NK-92 (cell line): Measurements from ENCODE around the gene SEMA3B.
"Not testable (repeated sequence)": the region's sequence is repeated elsewhere in the genome, so short reads cannot be mapped to it uniquely, and the experiment has no call there.

Experiments
- DNase-seq: peaks from one replicate; lab custom pipeline; 2025; ENCODE audit not compliant: unreplicated experiment; lab: John Stamatoyannopoulos, UW

SEMA3B gene

DNA sequence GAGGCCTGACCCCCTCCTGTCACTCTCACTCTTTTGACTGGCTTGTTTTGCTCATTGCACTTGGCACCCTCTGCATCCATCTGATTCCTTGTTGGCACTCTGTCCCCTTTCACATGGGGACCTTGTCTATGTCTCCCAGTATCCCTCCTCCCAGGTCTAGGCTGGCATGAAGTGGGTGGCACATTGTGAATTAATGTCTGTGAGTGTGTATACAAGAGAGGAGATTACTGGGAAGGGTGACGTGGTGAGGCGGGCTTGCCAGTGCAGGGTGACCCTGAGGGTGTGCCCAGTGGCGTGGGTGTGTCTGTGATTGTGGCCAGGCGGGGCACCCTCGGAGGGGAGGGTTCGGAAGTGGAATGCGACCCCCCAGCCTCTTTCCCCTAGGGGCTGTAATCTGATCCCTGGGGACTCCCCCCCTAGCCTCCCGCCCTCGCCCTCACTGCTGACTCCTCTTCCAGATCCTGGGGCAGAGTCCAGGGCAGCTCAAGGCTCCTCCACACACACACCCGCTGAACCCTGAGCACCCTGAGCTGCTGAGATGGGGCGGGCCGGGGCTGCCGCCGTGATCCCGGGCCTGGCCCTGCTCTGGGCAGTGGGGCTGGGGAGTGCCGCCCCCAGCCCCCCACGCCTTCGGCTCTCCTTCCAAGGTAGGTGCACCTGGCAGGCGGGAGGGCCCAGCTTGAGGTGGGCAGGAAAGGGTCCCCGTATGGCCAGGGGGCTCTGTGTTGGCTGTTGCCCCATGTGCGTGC is at the start of gene SEMA3B:
Gene SEMA3B, plus strand, starts transcription at position 445 of the 749 bp plus-strand sequence. Its CDS starts 94 bp downstream, at position 539.
- no peak for DNase-seq

DNA sequence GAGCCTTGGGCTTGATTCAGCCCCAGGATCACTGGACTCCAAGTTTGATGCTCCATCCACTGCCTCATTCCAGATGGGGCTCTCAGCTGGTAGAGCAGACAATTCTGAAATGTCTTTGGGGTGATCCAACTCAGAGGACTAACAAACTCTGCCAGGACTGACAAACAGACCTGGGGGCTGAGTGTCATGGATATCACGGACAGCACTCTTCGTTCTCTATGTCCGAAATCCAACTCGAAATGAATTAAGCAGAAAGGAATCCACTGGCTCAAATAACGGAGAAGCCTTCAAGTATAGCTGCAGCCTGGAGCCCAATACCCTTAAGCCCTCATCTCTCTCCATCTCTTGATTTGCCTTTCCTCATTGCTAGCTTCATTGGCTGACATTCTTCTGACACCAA is 49.7 kb upstream of the SEMA3B start:
- no peak for DNase-seq

DNA sequence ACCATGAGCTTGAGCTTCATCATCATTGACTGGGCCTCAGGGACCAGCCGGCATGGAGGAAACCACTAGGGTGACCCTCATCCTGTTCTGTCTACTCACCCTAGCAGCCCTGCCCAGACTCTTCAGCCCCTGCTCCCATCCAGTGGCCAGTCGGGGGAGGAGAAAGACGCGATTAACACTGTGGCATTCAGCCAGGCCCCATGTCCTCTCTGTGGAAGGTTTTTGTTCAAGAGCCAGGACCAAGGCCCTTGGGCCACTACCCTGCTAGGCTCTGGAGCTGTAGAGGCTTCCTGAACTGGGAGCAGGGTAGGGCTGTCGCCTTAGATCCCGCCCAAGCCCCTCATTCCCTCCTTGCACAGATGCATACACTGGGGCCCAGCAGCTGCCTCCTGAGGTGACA is 48.8 kb upstream of the SEMA3B start:
- no peak for DNase-seq

DNA sequence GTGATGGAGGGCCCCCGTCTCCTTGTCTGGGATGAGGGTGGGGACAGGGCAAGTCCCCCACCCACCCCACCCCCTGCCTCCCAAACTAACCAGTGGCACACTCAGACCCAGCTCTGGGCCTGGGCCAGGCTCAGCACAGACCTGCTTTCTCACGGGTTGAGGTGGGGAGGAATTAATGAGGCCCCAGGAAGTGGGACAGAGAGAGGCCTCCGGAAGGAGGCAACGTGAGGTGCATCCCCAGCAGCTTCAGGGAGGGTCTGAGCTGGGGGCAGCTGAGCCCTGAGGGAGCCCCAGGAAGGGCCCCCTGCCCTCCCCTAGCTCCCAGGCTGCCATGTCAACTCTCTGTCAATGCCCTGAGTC is 47.9 kb upstream of the SEMA3B start:
- DNase-seq, result no peak

DNA sequence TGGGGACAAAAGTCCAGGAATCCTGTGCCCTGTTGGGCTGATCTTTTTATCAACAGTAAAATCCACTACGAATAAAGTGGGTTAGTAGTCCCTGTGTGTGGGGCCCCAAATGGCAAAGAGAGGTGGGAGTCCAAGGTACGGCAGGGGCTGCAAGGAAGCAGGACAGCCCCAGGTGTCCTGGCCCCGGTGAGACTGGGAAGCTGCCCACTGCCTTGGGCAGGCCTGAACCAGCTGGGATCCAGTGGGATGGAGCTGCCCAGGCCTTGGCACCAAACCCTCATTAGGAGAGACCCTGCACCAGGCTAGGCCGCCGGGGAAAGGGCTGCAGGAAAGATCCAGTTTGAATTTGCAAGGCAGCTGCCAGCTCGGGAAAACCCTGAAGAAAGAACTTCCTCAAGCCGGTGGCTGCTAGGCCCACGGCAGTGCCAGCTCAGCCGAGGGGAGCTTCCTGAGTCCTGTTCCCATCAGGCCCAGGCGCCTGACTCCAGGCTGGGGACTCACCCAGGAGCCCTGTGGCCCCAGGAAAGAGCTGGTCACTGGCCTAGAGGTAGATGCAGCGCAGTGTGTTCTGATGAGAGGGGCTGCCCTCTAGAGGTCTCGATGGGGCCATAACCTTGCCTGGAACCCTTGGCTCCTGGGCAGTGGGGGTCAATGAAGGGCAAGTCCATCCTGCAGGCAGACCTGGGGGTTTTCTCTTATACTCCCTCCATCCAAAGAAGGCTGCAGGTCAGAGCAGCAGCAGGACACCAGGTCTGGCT is 47.4 kb upstream of the SEMA3B start:
- no peak for DNase-seq

DNA sequence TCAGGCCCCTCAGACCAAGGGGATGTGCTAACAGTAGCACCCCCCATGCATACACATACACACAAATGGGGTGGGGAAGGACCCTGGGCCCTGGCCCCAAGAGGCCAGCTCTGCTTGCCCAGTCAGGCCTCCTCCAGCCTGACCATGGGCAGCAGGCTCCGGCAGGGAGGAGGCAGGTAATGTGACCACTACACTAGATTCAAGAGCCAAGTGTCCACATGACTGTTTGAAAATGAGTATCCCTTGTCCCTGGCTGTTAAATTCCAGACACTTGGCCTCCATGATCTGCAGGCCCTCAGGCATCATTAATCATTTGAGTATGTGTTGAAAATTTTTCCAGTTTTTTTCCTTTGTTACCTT is 46.8 kb upstream of the SEMA3B start:
- DNase-seq, result no peak

DNA sequence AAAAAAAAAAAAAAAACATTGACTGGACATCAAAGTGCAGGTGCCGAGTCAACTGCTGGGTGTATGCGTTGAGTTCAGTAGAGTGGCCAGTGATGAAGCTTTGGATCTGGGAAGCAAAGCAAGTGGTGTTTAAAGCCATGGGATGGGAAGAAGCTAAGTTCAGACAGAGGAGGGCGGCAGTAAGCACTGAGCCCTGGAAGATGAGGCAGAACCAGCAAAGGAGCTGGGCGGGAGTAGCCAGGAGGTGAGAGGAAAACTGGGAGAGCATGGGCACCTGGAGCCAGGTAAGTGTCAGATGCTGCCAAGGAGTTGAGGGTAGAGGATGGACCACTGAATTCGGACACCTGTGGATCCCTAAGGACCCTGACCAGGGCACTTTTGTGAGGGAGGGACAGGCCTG is 44.3 kb upstream of the SEMA3B start:
- no peak for DNase-seq

DNA sequence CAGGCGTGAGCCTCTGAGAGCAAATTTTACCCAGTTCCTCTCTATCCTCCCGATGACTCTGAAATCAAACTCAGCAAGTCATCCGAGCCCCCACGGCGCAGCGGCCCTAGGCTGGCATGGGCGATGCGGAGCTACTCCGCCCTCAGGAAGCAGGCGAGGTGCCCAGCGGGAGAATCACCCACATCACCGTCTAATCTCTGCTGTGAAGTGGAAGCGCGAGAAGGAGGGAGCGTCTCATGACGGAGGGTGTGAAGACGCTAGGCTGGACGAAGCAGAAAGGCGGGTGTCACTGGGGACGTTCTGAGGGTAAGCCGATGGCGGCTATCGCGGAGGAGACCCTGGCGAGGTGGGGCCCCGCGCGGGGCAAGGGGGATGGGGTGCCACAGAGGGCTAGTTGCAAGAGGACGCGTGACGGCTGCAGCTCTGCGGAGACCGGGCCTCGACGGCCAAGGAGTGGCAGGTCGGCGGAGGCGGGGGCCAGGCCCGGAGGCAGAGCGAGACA is 42.0 kb upstream of the SEMA3B start:
- DNase-seq, result no peak

DNA sequence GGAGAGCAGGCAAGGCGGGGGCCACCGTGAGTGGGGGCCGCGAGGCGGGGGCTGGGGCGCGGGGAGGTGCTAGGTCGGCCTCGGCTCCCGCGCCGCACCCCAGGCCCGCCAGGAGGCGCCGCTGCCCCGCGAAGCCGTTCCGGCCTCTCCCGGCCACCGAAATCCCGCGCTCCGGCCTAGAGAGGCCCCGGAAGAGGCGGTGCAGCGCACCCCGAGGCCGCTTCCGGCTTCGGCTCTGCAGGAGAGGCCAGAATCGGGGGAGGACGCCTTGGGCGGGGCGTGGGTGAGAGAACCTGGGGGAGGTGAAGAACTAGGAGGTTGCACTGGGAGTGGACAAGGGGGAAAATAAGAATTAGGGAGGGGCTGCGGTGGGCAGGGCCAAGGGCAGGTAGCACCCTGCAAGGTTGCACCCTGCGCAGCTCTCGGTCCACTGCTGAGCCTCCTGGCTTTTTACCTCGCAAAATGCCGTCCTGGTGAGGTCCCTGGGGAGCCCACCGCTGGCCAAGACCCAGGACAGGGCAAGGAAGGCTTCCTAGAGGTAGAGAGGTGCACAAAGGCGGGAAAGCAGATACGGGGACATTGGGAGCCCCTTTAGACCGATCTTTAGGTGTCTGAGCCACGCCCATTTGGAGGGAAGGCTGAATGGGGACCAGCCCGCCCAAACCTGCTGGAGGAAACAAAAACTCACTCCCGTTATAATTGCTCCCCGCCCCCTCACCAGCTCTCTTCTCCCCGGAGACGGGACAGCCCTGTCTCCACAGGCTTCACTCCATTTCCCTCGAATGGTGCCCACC is 41.4 kb upstream of the SEMA3B start:
- peak; percentile 7 for DNase-seq

DNA sequence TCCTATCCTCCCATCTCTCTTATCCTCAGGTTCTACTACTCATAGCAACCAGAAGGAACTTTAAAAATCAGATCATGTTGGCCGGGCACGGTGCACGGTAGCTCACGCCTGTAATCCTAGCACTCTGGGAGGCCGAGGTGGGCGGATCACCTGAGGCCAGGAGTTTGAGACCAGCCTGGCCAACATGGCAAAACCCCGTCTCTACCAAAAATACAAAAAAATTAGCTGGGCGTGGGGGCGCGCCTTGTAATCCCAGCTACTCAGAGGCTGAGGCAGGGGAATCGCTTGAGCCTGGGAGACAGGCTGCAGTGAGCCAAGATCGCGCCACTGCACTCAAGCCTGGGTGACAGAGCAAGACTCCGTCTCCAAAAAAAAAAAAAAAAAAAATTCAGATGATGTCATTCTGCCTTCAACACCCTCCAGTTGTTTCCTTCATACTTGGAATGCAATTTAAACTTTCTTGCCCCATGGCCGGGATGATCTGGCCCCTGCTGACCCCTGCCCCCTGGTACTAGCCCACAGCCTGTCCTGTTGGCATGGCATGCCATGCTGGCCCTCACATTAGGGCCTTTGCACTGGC is 40.7 kb upstream of the SEMA3B start:
- DNase-seq, result not testable (repeated sequence)

DNA sequence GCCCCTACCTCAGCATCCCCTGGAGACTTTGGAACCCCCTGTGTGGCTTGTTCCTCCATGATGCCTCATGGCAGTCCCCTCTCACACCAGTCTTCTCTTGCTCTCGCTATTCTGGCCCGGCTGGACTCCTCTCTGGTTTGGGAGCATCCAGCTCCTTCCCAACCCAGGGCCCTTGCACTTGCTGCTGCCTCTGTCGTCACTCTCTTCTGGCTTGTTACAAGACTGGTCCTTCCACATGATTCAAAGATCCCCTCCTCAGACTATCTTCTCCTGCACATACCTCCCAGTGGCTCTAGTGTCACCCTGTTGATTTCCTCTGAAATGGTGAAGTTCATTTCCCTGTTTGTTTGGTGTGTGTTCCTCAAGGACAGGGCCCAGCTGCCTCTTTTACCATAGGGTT is 39.5 kb upstream of the SEMA3B start:
- no peak for DNase-seq

DNA sequence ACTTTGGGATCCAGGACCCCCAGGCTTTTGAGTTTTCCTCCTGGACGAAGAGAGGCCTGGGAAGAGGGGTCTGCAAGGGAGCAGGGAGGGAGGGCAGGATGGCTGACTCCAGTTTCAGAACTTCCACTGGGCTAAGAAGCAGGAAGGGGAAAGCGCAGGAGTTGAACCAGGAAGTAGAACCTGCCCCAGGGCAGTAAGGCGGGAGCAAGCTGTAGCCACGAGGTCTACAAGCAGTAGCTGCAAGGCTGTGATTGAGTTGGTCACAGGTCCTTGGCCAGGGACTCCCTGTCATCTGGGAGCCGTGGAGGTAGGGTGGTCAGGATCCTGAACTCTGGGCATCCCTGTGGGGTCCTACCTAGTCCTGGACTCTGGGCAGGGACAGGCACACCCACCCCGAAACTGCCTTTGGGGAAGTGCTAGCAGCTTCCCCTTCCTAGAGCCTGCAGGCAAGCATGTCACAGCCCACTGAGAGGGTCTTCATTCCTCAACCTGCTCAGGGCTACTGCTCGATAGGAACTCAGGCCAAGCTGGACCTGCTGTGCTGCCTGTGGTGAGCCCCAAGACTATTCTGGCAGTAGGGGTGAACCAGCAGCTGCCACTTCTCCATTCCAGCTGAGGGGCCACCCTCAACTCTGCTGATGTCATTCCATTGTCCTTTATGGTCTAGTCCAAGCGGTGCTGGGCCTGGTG is 38.7 kb upstream of the SEMA3B start:
- DNase-seq, result no peak

DNA sequence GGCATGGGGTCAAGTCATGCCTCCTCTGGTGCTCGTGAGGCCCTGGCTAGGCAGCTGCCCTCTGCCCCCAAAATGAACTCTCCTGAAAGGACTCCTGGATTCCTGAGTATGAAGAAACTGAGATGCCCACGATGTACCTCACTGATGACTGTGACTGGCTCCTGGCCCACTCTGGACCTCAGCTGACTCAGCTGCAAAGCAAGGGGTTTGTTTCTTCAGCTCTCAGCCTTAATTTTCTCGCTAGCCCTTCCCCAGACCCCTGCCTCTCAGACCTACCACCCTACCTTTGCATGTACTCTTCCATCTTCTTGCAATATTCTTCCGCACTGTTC is 38.2 kb upstream of the SEMA3B start:
- DNase-seq, result no peak

DNA sequence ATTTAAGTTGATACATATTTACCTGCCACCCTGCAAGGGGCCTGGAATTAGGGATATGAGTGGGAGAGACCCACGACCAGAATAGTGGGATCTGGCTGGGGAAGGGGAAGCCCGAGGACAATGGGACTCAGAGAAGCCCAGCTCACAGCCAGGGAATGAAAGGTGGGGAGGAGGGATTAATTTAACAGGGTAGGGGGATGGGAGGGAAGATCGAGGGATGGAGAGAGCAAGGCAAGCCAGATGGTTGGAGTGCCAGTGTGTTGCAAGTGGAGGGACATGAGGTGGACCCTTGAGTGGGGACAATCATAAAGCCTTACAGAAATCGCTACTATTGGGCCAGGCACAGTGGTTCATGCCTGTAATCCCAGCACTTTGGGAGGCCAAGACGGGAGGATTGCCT is 37.4 kb upstream of the SEMA3B start:
- no peak for DNase-seq

DNA sequence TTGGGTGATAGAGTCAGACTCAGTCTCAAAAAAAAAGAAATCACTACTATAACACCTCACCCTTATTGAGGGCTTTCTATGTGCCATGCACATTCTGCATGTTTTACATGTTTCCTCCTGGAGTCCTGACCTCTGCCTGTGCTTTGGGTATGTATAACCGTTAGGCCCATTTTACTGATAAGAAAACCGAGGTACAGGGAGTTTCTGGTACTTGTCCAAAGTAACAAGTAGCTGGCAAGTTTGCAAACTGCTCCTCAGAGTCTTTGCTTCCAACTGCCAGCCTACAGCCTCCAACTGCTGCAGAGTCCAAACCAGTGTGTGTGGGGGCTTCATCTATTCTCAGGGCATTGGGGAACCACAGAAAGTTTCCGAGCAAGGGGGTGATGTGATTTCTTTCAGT is 36.6 kb upstream of the SEMA3B start:
- no peak for DNase-seq

DNA sequence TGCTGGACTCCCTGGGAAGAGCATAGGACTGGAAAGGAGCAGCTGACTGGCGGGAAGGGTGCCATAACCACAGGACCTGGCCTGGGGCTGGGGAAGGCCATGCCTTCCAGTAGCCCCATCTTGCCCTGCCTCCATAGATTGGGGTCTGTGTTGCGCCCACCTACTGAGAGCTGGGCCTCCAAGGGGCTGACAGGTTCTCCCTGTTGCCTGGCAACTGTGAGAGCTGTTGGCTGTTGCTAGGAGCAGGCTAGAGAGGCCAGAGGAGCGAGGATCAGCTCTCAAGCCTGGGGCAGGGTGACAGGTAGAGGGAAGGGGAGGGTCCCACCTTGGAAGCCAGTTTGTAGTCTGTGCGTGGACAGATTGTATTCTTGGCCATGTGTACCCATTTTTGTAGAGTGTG is 35.8 kb upstream of the SEMA3B start:
- DNase-seq, result no peak

DNA sequence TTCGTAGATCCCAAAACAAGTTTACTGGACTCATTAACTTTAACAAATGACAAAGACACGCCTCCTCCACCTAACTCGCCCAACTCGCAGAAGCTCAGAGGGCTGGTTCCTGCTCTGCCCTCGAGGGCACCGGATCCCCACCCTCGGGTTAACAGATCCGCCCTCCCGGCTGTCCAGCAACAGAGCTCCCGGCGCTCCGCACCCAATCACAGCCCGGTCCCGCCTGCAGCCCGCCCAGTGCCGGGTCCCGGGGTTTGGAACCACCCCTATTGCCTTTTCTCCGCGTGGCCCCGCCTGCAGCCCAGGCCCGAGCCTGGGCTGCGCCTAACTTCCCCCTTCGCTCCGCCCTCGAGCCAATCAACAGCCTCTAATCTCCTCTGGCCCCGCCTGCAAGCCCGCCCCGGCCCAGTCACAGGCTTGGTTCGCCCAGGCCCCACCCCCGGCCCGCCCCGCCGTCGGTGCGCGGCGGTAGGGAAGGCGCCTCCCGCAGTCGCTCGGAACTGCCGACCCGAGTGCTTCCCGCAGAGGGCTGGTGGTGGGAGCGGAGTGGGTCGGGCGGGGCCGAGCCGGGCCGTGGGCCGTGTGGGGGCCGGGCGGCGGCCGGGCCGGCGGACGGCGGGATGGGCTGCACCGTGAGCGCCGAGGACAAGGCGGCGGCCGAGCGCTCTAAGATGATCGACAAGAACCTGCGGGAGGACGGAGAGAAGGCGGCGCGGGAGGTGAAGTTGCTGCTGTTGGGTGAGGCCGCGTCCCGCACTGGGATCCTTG is 33.0 kb upstream of the SEMA3B start, which contains the start of gene GNAI2:
Gene GNAI2, plus strand, starts transcription at position 489 of the 768 bp plus-strand sequence. Its CDS starts 132 bp downstream, at position 621.
- DNase-seq, result peak; percentile 93

DNA sequence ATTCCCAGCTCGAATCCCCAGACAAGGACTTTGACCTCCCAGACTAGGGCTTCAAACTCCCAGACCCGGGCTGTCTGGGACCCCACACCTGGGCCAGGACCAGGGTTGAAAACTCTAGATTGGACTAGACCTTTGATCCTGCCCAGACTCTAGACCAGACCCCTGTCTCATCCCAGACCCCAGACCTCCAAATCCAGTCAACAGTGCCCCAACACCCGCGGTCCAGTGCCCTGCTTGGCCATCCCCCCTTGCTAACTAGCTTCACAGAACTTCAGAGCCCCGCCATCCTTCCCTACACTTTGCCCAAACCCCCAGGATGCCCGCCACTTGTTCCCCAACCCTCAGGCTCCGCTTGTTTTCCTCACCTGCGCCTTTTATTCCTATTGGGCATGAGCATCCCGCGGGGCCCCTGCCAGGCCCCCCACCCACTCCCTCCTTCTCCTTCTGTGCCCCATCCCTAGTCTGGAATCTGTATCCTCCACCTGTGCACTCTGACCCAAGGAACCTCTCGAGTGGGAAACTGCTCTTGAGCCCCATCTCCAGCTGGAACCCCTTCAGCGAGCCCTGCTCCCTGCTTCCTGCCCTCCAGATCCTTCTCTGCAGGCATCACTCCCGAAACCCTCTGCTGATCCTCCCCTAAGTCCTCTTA is 32.3 kb upstream of the SEMA3B start:
- DNase-seq, result no peak

DNA sequence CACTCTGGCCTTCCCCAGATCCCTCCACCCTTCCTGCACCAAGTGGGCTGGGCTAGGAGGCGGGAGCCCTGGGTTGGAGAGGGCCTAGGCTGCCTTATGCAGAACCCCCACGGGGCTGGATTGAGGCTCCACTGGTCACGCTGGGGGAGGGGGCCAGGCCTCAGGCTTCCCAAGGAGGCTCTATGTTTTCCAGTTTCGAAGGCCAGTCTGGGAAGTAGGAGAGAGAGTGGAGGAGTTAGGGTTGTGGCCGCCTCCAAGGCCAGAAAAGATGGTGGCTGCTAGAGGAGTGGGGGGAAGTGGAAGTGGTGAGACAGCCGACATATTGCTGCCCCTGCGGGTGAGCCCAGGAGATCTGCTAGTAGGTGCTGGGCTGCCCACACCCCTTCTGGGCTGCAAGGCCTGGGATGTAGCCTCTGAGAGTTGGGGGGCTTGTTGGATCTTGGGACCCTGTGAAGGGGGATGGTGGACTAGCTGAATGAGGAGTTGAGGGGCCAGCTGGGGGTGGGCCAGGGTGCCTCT is 31.8 kb upstream of the SEMA3B start:
- DNase-seq, result no peak
